GM18511 (cell line): ENCODE measurements around the gene LRIG1.

Experiments used
- ATAC-seq: cut with Tn5 transposase; IDR thresholded peaks from one replicate; pipeline ENCODE4 v1.9.1; 2021; ENCODE audit warnings: mild to moderate bottlenecking, moderate library complexity; ENCODE audit not compliant: unreplicated experiment

The LRIG1 gene

DNA sequence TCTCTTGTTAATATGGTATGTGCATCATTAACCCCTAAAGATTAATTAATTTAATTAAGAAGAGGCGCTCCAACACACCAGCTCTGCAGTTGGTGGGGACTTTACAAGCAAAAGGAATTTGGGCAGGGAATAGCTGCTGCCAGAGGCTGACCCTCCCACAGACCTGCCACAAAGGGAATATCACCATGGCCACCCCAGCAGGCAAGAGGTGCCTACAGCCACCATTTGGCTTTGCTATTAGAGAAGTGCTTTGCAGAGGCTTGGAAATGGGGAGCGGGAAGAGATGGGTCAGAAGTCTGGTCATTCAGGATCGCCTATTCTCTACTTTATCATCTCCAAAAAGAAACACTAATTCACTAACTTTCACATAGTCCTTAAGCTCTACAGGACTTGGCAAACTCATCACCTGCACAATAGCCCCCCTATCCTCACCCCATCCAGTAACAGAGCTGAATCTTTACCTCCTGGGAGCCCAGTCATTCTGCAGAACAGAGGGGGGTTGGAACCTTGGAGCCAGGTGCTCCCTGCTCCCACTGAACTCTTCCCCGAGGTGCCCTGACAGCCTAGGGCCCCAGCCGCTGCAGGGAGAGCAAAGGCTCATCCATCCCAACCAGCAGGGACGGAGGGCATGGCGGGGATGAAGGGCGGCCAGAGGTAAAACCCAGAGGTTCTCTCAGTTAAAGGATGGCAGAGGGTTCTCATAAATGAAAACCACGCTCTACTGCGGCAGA is 29.7 kb downstream of the LRIG1 start:
- no peak for ATAC-seq

DNA sequence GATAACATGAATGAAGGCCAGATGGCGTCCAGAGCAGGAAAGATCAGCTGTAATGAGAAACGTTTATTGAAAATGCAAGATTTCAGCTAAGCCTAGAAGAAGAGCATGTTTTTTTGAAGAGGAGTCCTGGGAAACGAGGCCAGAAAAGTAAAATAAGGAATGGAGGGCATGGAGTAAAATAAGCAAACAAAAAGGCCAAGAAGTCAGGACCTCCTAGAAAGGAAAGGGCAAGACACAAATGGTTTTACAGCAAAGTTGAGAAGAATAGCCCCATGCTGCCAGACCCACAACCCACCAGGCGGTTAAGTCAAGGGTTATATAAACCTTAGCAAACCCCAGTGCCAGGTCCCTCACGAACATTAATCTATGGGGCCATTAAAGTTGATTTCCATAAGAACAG is 30.5 kb downstream of the LRIG1 start:
- ATAC-seq, result no peak

- ATAC-seq, result peak; percentile 63
These were observed 31.6 kb downstream of the LRIG1 start for GRCh38 chr3:66469220-66469640.

DNA sequence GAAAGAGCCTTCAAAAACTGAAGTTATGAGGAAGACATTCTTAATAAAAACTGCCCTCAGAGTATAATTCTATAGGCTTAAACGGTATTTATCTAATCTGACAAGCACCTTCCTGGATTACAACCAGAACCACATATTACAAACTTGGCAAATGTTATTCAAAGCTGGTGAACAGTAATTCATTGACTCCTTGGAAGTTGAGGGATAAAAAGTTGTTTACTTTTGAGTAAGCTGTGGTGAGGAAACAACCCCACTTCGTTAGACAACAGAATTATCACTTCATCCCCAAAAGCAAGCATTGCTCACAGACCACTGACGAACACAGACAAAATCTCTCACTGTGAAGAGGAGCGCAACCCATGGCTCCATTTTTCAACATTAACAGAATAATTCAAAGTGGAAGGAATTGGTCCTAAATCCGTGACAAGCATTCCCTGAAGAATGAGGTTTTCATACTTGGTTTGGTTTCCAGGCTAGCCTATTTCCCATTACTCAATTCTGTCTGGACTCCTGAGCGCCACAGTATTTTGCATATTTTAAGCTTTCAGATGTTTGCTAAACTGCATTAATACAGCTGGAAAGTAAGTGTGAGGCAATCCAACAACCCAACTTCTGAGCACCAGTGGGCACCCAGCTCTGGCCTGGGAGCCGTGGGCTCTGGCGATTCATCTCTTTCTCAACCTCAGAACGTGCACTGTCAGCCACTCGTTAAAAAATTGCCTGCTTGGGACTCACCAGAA is 32.7 kb downstream of the LRIG1 start:
- ATAC-seq, result no peak

- ATAC-seq, result no peak
These were observed 34.1 kb downstream of the LRIG1 start for GRCh38 chr3:66466606-66467270.

DNA sequence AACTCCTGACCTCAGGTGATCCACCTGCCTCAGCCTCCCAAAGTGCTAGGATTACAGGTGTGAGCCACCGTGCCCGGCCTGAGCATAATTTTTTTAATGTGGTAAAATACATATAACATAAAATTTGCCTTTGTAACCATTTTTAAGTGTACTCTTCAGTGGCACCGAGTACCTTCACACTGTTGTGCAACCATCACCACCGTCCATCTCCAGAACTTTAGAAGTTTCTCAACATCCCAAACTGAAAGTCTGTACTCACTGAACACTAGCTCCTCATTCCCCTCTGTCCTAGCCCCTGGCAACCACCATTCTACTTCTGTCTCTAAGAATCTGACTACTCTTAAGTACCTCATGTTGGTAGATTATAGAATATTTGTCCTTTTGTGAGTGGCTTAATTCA is 35.2 kb downstream of the LRIG1 start:
- ATAC-seq, result no peak

DNA sequence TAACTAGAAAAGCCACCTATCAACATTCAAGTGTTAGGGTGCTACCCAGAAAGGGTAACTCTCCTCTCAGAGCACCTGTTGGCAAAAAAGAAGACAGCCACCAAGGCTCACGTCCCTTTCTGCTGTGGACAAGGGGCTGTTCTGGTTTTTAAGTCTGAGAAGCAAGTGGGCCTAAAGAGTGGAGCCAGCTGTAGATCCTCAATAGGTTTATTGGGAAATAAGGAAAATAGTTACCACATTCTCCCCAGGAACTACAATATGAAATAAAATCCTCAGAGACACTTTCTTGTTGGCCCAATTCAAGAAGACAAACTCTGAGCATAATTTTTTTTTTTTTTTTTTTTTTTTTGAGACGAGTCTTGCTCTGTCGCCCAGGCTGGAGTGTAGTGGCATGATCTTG is 35.8 kb downstream of the LRIG1 start:
- no peak for ATAC-seq

DNA sequence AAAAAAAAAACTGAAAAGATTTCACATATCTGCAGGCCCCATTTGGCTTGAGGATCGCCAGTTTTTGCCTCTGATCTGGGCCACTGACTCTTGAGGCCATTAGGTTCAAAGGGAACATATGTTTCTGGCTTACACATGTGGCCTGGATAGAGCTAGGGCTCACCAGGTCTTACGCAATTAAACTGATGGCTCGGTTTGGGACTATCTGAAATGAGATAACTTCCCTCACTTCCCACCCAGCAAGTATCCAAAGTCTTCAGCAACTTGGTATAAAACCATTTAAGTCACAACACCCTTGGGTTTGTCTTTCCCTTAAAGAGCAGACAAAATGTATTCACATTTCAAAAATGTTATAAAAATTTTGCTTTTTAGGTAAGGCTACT is 36.3 kb downstream of the LRIG1 start:
- ATAC-seq, result no peak

GRCh38 chr3:66463730-66464511 is 36.9 kb downstream of the LRIG1 start:
- no peak for ATAC-seq

DNA sequence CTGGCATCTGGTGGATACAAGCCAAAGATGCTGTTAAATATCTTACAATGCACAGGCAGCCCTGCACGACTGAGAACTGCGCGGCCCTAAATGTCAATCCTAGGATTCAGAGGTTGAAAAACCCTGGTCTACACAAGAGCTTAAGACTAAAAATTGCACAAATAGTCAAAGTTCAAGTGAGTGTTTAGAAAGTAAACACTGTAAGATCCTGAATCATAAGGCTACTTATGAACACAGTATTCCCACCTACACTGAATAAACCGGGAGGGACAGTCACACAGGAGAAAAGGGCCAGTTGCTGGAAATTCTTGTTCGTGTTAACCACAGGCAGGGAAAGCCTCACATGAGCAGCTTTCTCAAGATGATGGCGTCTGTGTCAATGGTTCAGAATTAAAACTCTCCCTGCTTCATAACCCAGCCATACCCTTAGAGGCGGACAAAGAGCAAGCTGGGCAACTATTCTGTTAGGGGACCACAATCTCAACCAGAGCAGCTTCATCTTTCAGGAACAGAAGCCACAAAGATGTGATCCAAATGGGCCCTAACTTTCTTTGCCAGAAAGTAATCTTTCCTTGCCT is 37.7 kb downstream of the LRIG1 start:
- ATAC-seq, result no peak

DNA sequence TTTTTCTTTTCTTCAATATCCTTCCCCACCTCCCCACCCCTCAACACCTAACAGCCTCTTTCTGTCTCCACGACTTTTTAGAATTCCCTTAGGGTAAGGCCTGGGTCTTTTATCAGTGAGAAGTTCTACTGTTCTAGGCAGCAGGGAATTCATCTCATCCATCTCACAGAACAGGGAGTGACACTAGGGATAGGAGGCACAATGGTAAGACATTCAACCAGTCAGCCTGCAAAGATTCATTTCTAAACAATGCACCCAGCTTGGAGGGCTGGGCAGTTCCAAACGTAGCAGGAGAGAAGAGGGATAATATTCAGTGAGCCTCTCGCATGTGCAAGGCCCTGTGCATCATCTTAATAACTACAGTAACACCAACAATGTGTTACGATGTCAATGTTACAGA is 43.6 kb downstream of the LRIG1 start:
- ATAC-seq, result no peak

- no peak for ATAC-seq
These were observed 44.1 kb downstream of the LRIG1 start for GRCh38 chr3:66456711-66457173.

GRCh38 chr3:66454464-66454859 is 46.4 kb downstream of the LRIG1 start:
- no peak for ATAC-seq

DNA sequence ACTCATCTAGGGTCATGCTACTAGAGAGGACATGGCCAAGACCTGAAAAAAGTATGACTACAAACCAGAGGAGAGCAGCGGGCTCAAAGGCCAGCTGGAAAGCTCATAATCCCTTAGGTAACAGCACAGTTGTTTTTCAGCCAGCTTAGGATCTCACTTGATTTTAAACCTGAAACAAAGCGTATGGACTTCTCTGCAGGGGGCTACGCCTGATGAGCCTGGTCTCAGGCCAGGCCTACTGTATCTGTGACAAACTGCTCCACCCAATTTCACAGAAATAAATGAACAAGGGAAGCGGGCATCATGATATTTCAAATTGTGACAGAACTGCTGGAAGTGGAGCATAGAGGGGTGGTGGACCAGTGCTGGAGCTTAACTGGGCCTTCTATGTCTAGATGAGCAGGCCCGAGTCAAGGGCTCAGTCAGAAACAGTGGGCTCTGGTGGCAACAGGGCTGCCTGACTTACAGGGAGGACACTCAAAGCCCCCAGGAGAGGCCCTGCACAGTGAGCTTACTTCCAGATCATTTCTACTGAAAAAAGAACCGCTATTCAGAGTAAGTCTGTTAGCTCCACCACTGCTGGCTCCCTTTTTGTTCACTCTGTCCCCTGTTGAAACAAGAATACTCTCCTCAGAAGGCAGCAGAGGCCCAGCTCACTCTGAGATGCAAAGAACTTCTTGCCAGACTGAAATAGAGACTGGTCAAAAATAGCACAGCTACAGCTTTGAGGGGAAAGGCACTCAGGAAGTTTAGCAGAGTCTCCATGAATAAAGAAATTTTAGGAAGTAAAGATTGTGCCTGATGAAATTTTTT is 47.0 kb downstream of the LRIG1 start:
- ATAC-seq, result no peak

GRCh38 chr3:66452303-66453011 is 48.4 kb downstream of the LRIG1 start:
- ATAC-seq, result no peak

- ATAC-seq, result no peak
These were observed 49.1 kb downstream of the LRIG1 start for GRCh38 chr3:66451766-66452165.

GRCh38 chr3:66450390-66451022 is 50.3 kb downstream of the LRIG1 start:
- ATAC-seq, result no peak

DNA sequence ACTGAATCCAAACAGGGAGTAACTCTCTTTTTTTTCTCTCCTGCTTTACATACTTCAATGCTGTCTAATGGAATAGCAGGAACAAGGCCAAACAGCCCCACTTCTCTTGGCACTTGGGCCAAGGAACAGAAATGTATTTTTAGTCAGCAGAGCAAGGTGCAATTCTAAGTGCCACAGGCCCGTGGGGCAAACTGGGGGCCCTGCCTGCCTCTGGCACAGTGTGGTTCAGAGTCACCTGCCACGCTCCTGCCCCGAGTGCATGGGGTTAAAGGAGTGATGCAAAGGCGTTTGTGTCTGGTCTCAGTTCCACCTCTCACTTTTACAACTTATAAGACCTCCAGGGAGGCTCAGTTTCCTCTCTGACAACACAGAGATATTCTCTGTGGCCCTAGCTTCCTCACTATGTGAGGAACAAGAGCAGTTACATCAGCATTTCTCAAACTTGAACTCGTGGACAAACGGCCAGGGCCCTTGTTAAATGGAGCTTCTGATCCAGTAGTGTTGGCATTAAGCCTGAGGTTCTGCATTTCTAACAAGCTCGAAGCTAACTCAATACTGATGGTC is 51.3 kb downstream of the LRIG1 start:
- peak; percentile 83 for ATAC-seq
